ENCODE data around the gene ZNF865.

DNA sequence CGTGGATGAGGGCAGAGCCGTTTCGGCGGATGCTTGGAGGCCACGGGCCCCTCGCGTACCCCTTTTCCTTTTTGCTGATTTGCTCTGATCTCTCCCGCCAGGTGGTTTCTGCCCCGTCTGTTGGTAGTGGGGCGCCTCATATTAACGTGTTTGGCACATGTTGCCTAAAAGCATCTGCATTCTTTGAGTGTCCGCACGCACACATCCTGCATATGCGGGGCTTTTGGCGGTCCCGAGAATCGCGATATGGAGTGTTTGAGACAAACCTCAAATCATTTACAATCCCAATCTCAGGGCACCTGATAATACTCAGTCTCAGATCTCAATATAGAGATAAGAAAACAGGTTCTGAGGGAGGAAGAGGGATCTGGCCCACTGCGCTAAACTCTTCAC is 50.2 kb downstream of the ZNF865 start:
- TF ChIP-seq ZNF274 (IDR thresholded peaks at IDR 0.05; ENCODE audit: low read depth, low read length) (no peak), YY1 (IDR thresholded peaks at IDR 0.05; ENCODE audit: insufficient read depth, insufficient read length) (no peak), SUZ12 (IDR thresholded peaks at IDR 0.05; ENCODE audit: extremely low read depth, insufficient read depth, insufficient read length) (no peak)

Measured in NT2/D1 (cell line).